CD14-positive monocyte (primary cell): ENCODE measurements around the gene ZDHHC14. TPM values are rescaled to one million over a fixed set of nuclear protein-coding genes. Genes with fewer than 3 reads are reported as not detected.

Experiments
- DNase-seq, 3 donors: peaks; one replicate each; pipeline ENCODE4 v3.0.0-alpha.2; 2011 to 2022
- H2AFZ ChIP-seq: 2 replicates; pipeline ENCODE4 v1.6.0; 2012; ENCODE audit warnings: mild to moderate bottlenecking, low read depth, low read length, inconsistent platforms; ENCODE audit not compliant: insufficient read depth, poor library complexity, severe bottlenecking
- H3K27ac ChIP-seq, 2 donors: 1 replicate in 1 of 2; 2 replicates in 1 of 2; pipeline ENCODE4 v1.5.1; 2012 to 2013; ENCODE audit warnings: low read length in 2 of 2, control low read depth in 1 of 2, inconsistent platforms in 1 of 2, low read depth in 1 of 2, mild to moderate bottlenecking in 1 of 2
- H3K27me3 ChIP-seq, 2 donors: one replicate each; pipeline versions ENCODE4 v1.6.0 to v1.6.1; 2011 to 2013; ENCODE audit warnings: low read length in 2 of 2; ENCODE audit not compliant: control insufficient read depth in 2 of 2, insufficient read depth in 2 of 2
- H3K36me3 ChIP-seq, 2 donors: replicated peaks in 1 of 2; 1 replicate in 1 of 2; 2 replicates in 1 of 2; pipeline versions ENCODE4 v1.5.1 to v1.6.1; 2012 to 2013; ENCODE audit warnings: low read length in 2 of 2, control low read depth in 1 of 2, inconsistent platforms in 1 of 2, mild to moderate bottlenecking in 1 of 2; ENCODE audit not compliant: insufficient read depth in 2 of 2, control insufficient read depth in 1 of 2
- H3K4me1 ChIP-seq, 2 donors: 1 replicate in 1 of 2; 2 replicates in 1 of 2; pipeline versions ENCODE4 v1.5.1 to v1.6.1; 2012 to 2013; ENCODE audit warnings: low read length in 2 of 2, control low read depth in 1 of 2, inconsistent platforms in 1 of 2, mild to moderate bottlenecking in 1 of 2, moderate library complexity in 1 of 2; ENCODE audit not compliant: insufficient read depth in 2 of 2, control insufficient read depth in 1 of 2
- H3K4me2 ChIP-seq: replicated peaks from 2 replicates; pipeline ENCODE3; 2012; ENCODE audit warnings: low read length, moderate library complexity, mild to moderate bottlenecking; ENCODE audit not compliant: poor library complexity, severe bottlenecking; ENCODE audit errors: extremely low read depth
- H3K4me3 ChIP-seq, 3 experiments: fragments of 200-600 bp in 1 of 3; sonication (generic) in 1 of 3; replicated peaks in 1 of 3; 1 replicate in 2 of 3; 2 replicates in 1 of 3; pipeline ENCODE4 v1.5.1; 2011 to 2013; ENCODE audit warnings: low read length in 3 of 3, mild to moderate bottlenecking in 3 of 3, control low read depth in 2 of 3, low read depth in 2 of 3, inconsistent platforms in 1 of 3, moderate library complexity in 1 of 3
- H3K79me2 ChIP-seq: 2 replicates; pipeline ENCODE4 v1.6.0; 2012; ENCODE audit warnings: mild to moderate bottlenecking, control low read depth, inconsistent platforms, low read length, moderate library complexity; ENCODE audit not compliant: insufficient read depth
- H3K9ac ChIP-seq: 2 replicates; pipeline ENCODE4 v1.6.0; 2017; ENCODE audit warnings: low read length, mild to moderate bottlenecking; ENCODE audit not compliant: insufficient read depth, poor library complexity, severe bottlenecking
- H3K9me3 ChIP-seq, 2 donors: replicated peaks in 1 of 2; 1 replicate in 1 of 2; 2 replicates in 1 of 2; pipeline versions ENCODE4 v1.5.1 to v1.6.1; 2012 to 2013; ENCODE audit warnings: low read length in 2 of 2, control low read depth in 1 of 2; ENCODE audit not compliant: control insufficient read depth in 1 of 2, insufficient read depth in 1 of 2
- H4K20me1 ChIP-seq: 2 replicates; pipeline ENCODE4 v1.6.0; 2012; ENCODE audit warnings: mild to moderate bottlenecking, low read length, control low read depth, moderate library complexity; ENCODE audit not compliant: insufficient read depth
- H3K27ac Mint-ChIP-seq, 7 donors: one replicate each; pipeline ENCODE4 v1.8.0; 2020; ENCODE audit warnings: mild to moderate bottlenecking in 7 of 7, mixed read lengths in 7 of 7, moderate library complexity in 6 of 7, inconsistent platforms in 2 of 7
- H3K27me3 Mint-ChIP-seq, 3 donors: one replicate each; pipeline ENCODE4 v1.8.0; 2021 to 2022; ENCODE audit warnings: low read depth in 3 of 3, mild to moderate bottlenecking in 3 of 3, mixed read lengths in 3 of 3, moderate library complexity in 3 of 3, inconsistent platforms in 1 of 3
- H3K36me3 Mint-ChIP-seq, 2 donors: one replicate each; pipeline ENCODE4 v1.8.0; 2020; ENCODE audit warnings: mixed read lengths in 2 of 2, inconsistent platforms in 1 of 2, mild to moderate bottlenecking in 1 of 2
- H3K4me1 Mint-ChIP-seq: one replicate; pipeline ENCODE4 v1.8.0; 2020; ENCODE audit warnings: mild to moderate bottlenecking, mixed read lengths
- H3K4me3 Mint-ChIP-seq, 2 donors: one replicate each; pipeline ENCODE4 v1.8.0; 2020; ENCODE audit warnings: mild to moderate bottlenecking in 2 of 2, mixed read lengths in 2 of 2, moderate library complexity in 1 of 2
- H3K9me3 Mint-ChIP-seq, 7 donors: one replicate each; pipeline ENCODE4 v1.8.0; 2020 to 2022; ENCODE audit warnings: mixed read lengths in 7 of 7, mild to moderate bottlenecking in 6 of 7, moderate library complexity in 6 of 7, inconsistent platforms in 2 of 7
- CTCF ChIP-seq: fragments of 200-600 bp; IDR thresholded peaks from one replicate; pipeline ENCODE4 v1.8.0; 2022; ENCODE audit warnings: antibody characterized with exemption, mild to moderate bottlenecking
- WGBS: methylation state at CpG from one replicate; pipeline ENCODE4 v1.1.5; 2013; ENCODE audit warnings: missing lambda C conversion rate; ENCODE audit not compliant: insufficient coverage; 5-methylcytosine and 5-hydroxymethylcytosine counted together
- intact Hi-C, 2 donors: fragments of 100-400 bp; cut with micrococcal nuclease; formaldehyde crosslinking; loops; one replicate each; pipeline versions ENCODE4 v1.15.0 to v1.15.1; 2023
- polyA plus RNA-seq, 3 donors: library from polyadenylated mRNA; depleted of rRNA in 1 of 3; unstranded in 2 of 3; stranded (reverse) in 1 of 3; fragments of 300-500 nt in 2 of 3; fragments of >200 nt in 1 of 3; fragmentation: Illumina TruSeq in 2 of 3; gene quantifications; 1 replicate in 2 of 3; 2 replicates in 1 of 3; pipeline ENCODE4 v1.2.3, GENCODE V29; 2012 to 2021

The ZDHHC14 gene
- polyA plus RNA-seq, 3 donors, result 0.30 to 1.7 (median 0.93) TPM

GRCh38 chr6:157390273-157391060, 9.5 kb downstream of the ZDHHC14 start:
- peaks cover 18% of the 10 kb centered on the region for H3K4me1 Mint-ChIP-seq
- Histone ChIP-seq H3K79me2 (no peaks in the 10 kb centered on the region), H3K36me3 (no peaks in the 10 kb centered on the region), H2AFZ (no peak overlapping the region), H4K20me1 (no peaks in the 10 kb centered on the region), H3K4me2 (no peak overlapping the region), H3K9me3 (peaks cover 6 to 13% of the 10 kb centered on the region in 2 donors), H3K27ac (no peak overlapping the region), H3K9ac (no peak overlapping the region), H3K4me3 (no peak overlapping the region), H3K27me3 (no peaks in the 10 kb centered on the region), H3K4me1 (peaks cover 15 to 16% of the 10 kb centered on the region in 2 donors)
- intact Hi-C loops, result no loop called here
- no CpG with 5 or more reads among the region's 4 CpGs for WGBS
- no peak for DNase-seq
- H3K36me3 Mint-ChIP-seq, result peaks cover 5 to 6% of the 10 kb centered on the region in 2 donors
- H3K27ac Mint-ChIP-seq, result no peak overlapping the region
- no peak overlapping the region for H3K4me3 Mint-ChIP-seq
- peaks cover 9 to 16% (median 13%) of the 10 kb centered on the region in 7 donors for H3K9me3 Mint-ChIP-seq
- peaks cover 0 to 2% (median 2%) of the 10 kb centered on the region in 3 donors for H3K27me3 Mint-ChIP-seq
- TF ChIP-seq CTCF, result no peak

- H3K4me3 ChIP-seq, result no peak overlapping the region
- no peak overlapping the region for H3K4me2 ChIP-seq
- H3K36me3 Mint-ChIP-seq, result peaks cover 2 to 5% of the 10 kb centered on the region in 2 donors
- 93% methylated on average over 5 of the region's 14 CpGs for WGBS
- no peaks in the 10 kb centered on the region for H3K27me3 ChIP-seq
- no peak overlapping the region for H2AFZ ChIP-seq
- H3K27ac ChIP-seq, result no peak overlapping the region
- TF ChIP-seq CTCF, result no peak
- intact Hi-C loops, result no loop called here
- no peak overlapping the region for H3K4me3 Mint-ChIP-seq
- H3K27ac Mint-ChIP-seq, result peak overlapping the region in 1 of 7 donors; percentile 33
- DNase-seq, result no peak
- peaks cover 9 to 16% (median 13%) of the 10 kb centered on the region in 7 donors for H3K9me3 Mint-ChIP-seq
- H3K79me2 ChIP-seq, result no peaks in the 10 kb centered on the region
- H3K36me3 ChIP-seq, result no peaks in the 10 kb centered on the region
- peaks cover 18% of the 10 kb centered on the region for H3K4me1 Mint-ChIP-seq
- H4K20me1 ChIP-seq, result no peaks in the 10 kb centered on the region
- H3K9ac ChIP-seq, result no peak overlapping the region
- H3K27me3 Mint-ChIP-seq, result peaks cover 0 to 2% (median 2%) of the 10 kb centered on the region in 3 donors
- H3K4me1 ChIP-seq, result peaks cover 15 to 16% of the 10 kb centered on the region in 2 donors
- peaks cover 6 to 13% of the 10 kb centered on the region in 2 donors for H3K9me3 ChIP-seq
These were observed 12.1 kb downstream of the ZDHHC14 start for GRCh38 chr6:157392927-157393668.
